GM12864 (cell line): ENCODE results near the gene DENND1A.
"Not testable (repeated sequence)": the region's sequence is repeated elsewhere in the genome, so short reads cannot be mapped to it uniquely, and the experiment has no call there.

Source experiments
- DNase-seq: peaks from one replicate; pipeline ENCODE4 v3.0.0-alpha.2; 2011; ENCODE audit warnings: low read depth
- H3K4me3 ChIP-seq: 2 replicates; pipeline ENCODE4 v1.5.1; 2011; ENCODE audit warnings: mild to moderate bottlenecking, low read depth, low read length, control low read depth
- CTCF ChIP-seq: IDR thresholded peaks from 2 replicates; pipeline ENCODE4 v1.5.1; 2011; ENCODE audit warnings: low read depth, mild to moderate bottlenecking, moderate library complexity, low read length, control low read depth, inconsistent platforms; ENCODE audit errors: missing control alignments

DENND1A gene

GRCh38 chr9:123923377-123923776, 6.5 kb downstream of the DENND1A start:
- DNase-seq, result no peak
- no peak for TF ChIP-seq CTCF
- H3K4me3 ChIP-seq, result no peak overlapping the region

GRCh38 chr9:123922911-123923310, 7.0 kb downstream of the DENND1A start:
- no peak for TF ChIP-seq CTCF
- no peak overlapping the region for H3K4me3 ChIP-seq
- DNase-seq, result no peak

- TF ChIP-seq CTCF, result no peak
- no peak overlapping the region for H3K4me3 ChIP-seq
- no peak for DNase-seq
Measured at GRCh38 chr9:123922431-123922830, 7.5 kb downstream of the DENND1A start.

GRCh38 chr9:123914517-123915196, 15.3 kb downstream of the DENND1A start:
- TF ChIP-seq CTCF, result no peak
- no peak overlapping the region for H3K4me3 ChIP-seq
- no peak for DNase-seq

GRCh38 chr9:123912167-123912897, 17.6 kb downstream of the DENND1A start:
- no peak overlapping the region for H3K4me3 ChIP-seq
- TF ChIP-seq CTCF, result no peak
- no peak for DNase-seq

- no peak for DNase-seq
- TF ChIP-seq CTCF, result no peak
Measured at GRCh38 chr9:123911024-123911423, 18.9 kb downstream of the DENND1A start.

GRCh38 chr9:123909192-123909591, 20.7 kb downstream of the DENND1A start:
- not testable (repeated sequence) for DNase-seq, H3K4me3 ChIP-seq

More at GRCh38 chr9:123911024-123911423, 18.9 kb downstream of the DENND1A start:
- no peak overlapping the region for H3K4me3 ChIP-seq

- H3K4me3 ChIP-seq, DNase-seq: not testable (repeated sequence)
Measured at GRCh38 chr9:123903550-123903949, 26.4 kb downstream of the DENND1A start.
